ENCODE measurements around the gene NRXN3. TPM values are rescaled to one million over a fixed set of nuclear protein-coding genes. Genes with fewer than 3 reads are reported as not detected.

NRXN3 gene
- total RNA-seq, 4 donors from 2014 or later = 0.19 to 1.4 (median 0.40) TPM

GRCh38 chr14:79514700-79515099 lies 1344.5 kb downstream of the NRXN3 start:
- DNase-seq (ENCODE audit: low spot score) (no peak), ATAC-seq (ENCODE audit: low FRiP score) (no peak)
- no peak for TF ChIP-seq CTCF (IDR thresholded peaks at IDR 0.05)

- DNase-seq (ENCODE audit: low spot score) (no peak), ATAC-seq (ENCODE audit: low FRiP score) (no peak)
- TF ChIP-seq CTCF (IDR thresholded peaks at IDR 0.05) = no peak
Measured at GRCh38 chr14:79515158-79515557, 1345.0 kb downstream of the NRXN3 start.

- DNase-seq (ENCODE audit: low spot score) (no peak), ATAC-seq (ENCODE audit: low FRiP score) (no peak)
- TF ChIP-seq CTCF (IDR thresholded peaks at IDR 0.05) = no peak
Measured at GRCh38 chr14:79516009-79516408, 1345.8 kb downstream of the NRXN3 start.

GRCh38 chr14:79525416-79525815 lies 1355.2 kb downstream of the NRXN3 start:
- DNase-seq (ENCODE audit: low spot score) = no peak
- TF ChIP-seq CTCF (IDR thresholded peaks at IDR 0.05) = no peak
- no peak for ATAC-seq (ENCODE audit: low FRiP score)

GRCh38 chr14:79528828-79529416 lies 1358.7 kb downstream of the NRXN3 start:
- no peak for ATAC-seq (ENCODE audit: low FRiP score)
- no peak for DNase-seq (ENCODE audit: low spot score)
- TF ChIP-seq CTCF (IDR thresholded peaks at IDR 0.05) = no peak

- TF ChIP-seq CTCF (IDR thresholded peaks at IDR 0.05) = no peak
- no peak for ATAC-seq (ENCODE audit: low FRiP score)
- no peak for DNase-seq (ENCODE audit: low spot score)
Measured at GRCh38 chr14:79530555-79530954, 1360.4 kb downstream of the NRXN3 start.

- no peak for ATAC-seq (ENCODE audit: low FRiP score)
- no peak for TF ChIP-seq CTCF (IDR thresholded peaks at IDR 0.05)
- no peak for DNase-seq (ENCODE audit: low spot score)
Measured at GRCh38 chr14:79534703-79535353, 1364.7 kb downstream of the NRXN3 start.

All from omental fat pad (tissue), 4 donors.